ENCODE data around the gene INS. TPM values are rescaled to one million over a fixed set of nuclear protein-coding genes. Genes with fewer than 3 reads are reported as not detected.

Gene INS
- total and polyA plus RNA-seq, 4 donors: 0.16 to 0.37 TPM; not detected in 2

GRCh38 chr11:2158296-2158737, 2.7 kb downstream of the INS start:
- DNase-seq (ENCODE audit: low spot score): no peak
- H3K4me1 ChIP-seq (ENCODE audit: control insufficient read depth in 4 of 4, insufficient read depth in 4 of 4, low read length in 3 of 4): peaks cover 6 to 73% (median 50%) of the 10 kb centered on the region in 4 donors
- peak overlapping the region; percentile 74 to 84 (median 84) for H3K4me3 ChIP-seq (ENCODE audit: low read depth in 1 of 3, low read length in 3 of 3)
- no peaks in the 10 kb centered on the region for H3K27me3 ChIP-seq (ENCODE audit: control insufficient read depth in 4 of 4, insufficient read depth in 4 of 4, low read length in 3 of 4)
- WGBS: 30% methylated on average over 13 of the region's 13 CpGs
- peak overlapping the region; percentile 81 to 90 for H3K27ac ChIP-seq (ENCODE audit: low read depth in 1 of 2, low read length in 2 of 2)
- peak overlapping the region; percentile 45 to 71 for H3K9ac ChIP-seq (ENCODE audit: low read depth in 1 of 2, low read length in 2 of 2)
- TF ChIP-seq TAF1 (conservative IDR thresholded peaks at IDR 0.05) (no peak), HNF4A (conservative IDR thresholded peaks at IDR 0.05) (peak; percentile 39 to 40), FOXA2 (IDR thresholded peaks at IDR 0.05) (no peak), YY1 (IDR thresholded peaks at IDR 0.05) (peak; percentile 73), SP1 (IDR thresholded peaks at IDR 0.05) (peak; percentile 78), RXRA (IDR thresholded peaks at IDR 0.05) (peak; percentile 93 to 94), GABPA (IDR thresholded peaks at IDR 0.05 in 1 of 2, conservative IDR thresholded peaks at IDR 0.05 in 1 of 2) (peak in 1 of 2 donors; percentile 60), MAX (IDR thresholded peaks at IDR 0.05) (no peak)
- TF ChIP-seq, protein P1, sequence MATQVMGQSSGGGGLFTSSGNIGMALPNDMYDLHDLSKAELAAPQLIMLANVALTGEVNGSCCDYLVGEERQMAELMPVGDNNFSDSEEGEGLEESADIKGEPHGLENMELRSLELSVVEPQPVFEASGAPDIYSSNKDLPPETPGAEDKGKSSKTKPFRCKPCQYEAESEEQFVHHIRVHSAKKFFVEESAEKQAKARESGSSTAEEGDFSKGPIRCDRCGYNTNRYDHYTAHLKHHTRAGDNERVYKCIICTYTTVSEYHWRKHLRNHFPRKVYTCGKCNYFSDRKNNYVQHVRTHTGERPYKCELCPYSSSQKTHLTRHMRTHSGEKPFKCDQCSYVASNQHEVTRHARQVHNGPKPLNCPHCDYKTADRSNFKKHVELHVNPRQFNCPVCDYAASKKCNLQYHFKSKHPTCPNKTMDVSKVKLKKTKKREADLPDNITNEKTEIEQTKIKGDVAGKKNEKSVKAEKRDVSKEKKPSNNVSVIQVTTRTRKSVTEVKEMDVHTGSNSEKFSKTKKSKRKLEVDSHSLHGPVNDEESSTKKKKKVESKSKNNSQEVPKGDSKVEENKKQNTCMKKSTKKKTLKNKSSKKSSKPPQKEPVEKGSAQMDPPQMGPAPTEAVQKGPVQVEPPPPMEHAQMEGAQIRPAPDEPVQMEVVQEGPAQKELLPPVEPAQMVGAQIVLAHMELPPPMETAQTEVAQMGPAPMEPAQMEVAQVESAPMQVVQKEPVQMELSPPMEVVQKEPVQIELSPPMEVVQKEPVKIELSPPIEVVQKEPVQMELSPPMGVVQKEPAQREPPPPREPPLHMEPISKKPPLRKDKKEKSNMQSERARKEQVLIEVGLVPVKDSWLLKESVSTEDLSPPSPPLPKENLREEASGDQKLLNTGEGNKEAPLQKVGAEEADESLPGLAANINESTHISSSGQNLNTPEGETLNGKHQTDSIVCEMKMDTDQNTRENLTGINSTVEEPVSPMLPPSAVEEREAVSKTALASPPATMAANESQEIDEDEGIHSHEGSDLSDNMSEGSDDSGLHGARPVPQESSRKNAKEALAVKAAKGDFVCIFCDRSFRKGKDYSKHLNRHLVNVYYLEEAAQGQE (IDR thresholded peaks at IDR 0.05): peak; percentile 77
- H3K9me3 ChIP-seq (ENCODE audit: control insufficient read depth in 4 of 4, low read length in 3 of 4): no peaks in the 10 kb centered on the region
- H3K36me3 ChIP-seq (ENCODE audit: control insufficient read depth in 4 of 4, insufficient read depth in 3 of 4, low read depth in 1 of 4, low read length in 3 of 4): peaks cover 0 to 2% (median 0%) of the 10 kb centered on the region in 4 donors

DNA sequence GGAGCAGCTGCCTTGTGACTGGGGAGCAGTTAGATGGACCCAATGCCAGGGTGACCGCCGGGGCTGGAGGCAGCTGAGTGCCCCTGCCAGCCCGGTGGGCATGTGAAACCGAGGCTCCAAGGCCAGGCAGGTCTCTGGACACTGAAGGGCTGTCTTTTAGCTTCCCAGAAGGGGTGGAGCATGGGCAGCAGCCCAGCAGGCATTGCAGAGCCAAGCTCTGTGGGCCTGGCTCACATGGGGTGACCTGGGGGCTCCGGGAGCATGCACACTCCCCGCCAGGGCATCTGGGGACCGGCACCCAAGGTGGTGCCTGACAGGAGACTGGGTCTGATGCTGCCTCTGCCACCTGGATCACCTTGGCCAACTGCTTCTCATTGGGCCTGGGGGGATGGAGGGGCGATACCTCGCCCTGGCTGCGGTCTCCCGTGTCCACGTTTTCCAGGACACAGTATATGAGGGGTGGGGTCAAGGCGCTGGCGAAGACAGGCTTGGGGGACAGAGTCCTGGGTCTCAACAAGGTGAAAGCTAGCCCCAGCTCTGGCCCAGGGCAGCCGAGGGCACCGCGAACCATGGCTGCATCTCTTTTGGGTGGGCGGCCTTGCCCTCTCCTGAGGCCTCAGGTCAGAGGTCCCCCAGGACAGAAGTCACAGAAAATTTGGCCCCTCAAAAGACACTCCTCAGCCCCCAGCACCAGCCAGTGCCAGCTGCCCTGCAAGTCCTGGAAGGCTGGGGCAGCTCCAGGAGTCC, 3.5 kb downstream of the INS start:
- peaks cover 0 to 2% (median 0%) of the 10 kb centered on the region in 4 donors for H3K36me3 ChIP-seq (ENCODE audit: control insufficient read depth in 4 of 4, insufficient read depth in 3 of 4, low read depth in 1 of 4, low read length in 3 of 4)
- 24% methylated on average over 18 of the region's 18 CpGs for WGBS

More for the DNA sequence above, 3.5 kb downstream of the INS start:
- Histone ChIP-seq H3K4me1 (ENCODE audit: control insufficient read depth in 4 of 4, insufficient read depth in 4 of 4, low read length in 3 of 4) (peaks cover 6 to 76% (median 54%) of the 10 kb centered on the region in 4 donors), H3K4me3 (ENCODE audit: low read depth in 1 of 3, low read length in 3 of 3) (peak overlapping the region; percentile 74 to 84 (median 84)), H3K9me3 (ENCODE audit: control insufficient read depth in 4 of 4, low read length in 3 of 4) (no peaks in the 10 kb centered on the region), H3K27me3 (ENCODE audit: control insufficient read depth in 4 of 4, insufficient read depth in 4 of 4, low read length in 3 of 4) (no peaks in the 10 kb centered on the region), H3K9ac (ENCODE audit: low read depth in 1 of 2, low read length in 2 of 2) (peak overlapping the region; percentile 34 to 78), H3K27ac (ENCODE audit: low read depth in 1 of 2, low read length in 2 of 2) (peak overlapping the region; percentile 81 to 90)
- TF ChIP-seq MAX (IDR thresholded peaks at IDR 0.05) (peak; percentile 43), HNF4G (IDR thresholded peaks at IDR 0.05) (no peak), RXRA (IDR thresholded peaks at IDR 0.05) (peak in 1 of 2 donors; percentile 19), YY1 (IDR thresholded peaks at IDR 0.05) (peak; percentile 16)
- TF ChIP-seq, protein P1 (IDR thresholded peaks at IDR 0.05): no peak
- DNase-seq (ENCODE audit: low spot score): no peak

All from liver (tissue), 9 donors.